MM.1S (cell line): ENCODE results near the gene UBXN1.

ENCODE experiments used
- DNase-seq: peaks from one replicate; pipeline ENCODE4 v3.0.0-alpha.2; 2015
- H2AFZ ChIP-seq: fragments of 300-600 bp; sonication (generic); 2 replicates; pipeline ENCODE4 v1.6.0; 2016; ENCODE audit warnings: antibody characterized with exemption, low read length
- H3F3A ChIP-seq: fragments of 300-600 bp; sonication (generic); 2 replicates; pipeline ENCODE4 v1.6.1; 2016; ENCODE audit warnings: mild to moderate bottlenecking, antibody characterized with exemption, low read length, moderate library complexity, mixed read lengths; ENCODE audit not compliant: insufficient read depth
- H3K27ac ChIP-seq: fragments of 300-600 bp; sonication (generic); 2 replicates; pipeline ENCODE4 v1.5.1; 2016; ENCODE audit warnings: mild to moderate bottlenecking, low read length
- H3K27me3 ChIP-seq: fragments of 300-600 bp; sonication (generic); replicated peaks from 2 replicates; pipeline ENCODE4 v1.6.0; 2016; ENCODE audit warnings: low read length; ENCODE audit not compliant: insufficient read depth
- H3K36me3 ChIP-seq: fragments of 300-600 bp; sonication (generic); replicated peaks from 2 replicates; pipeline ENCODE4 v1.6.1; 2016; ENCODE audit warnings: mild to moderate bottlenecking, low read length, mixed read lengths; ENCODE audit not compliant: insufficient read depth
- H3K4me1 ChIP-seq: fragments of 300-600 bp; sonication (generic); 2 replicates; pipeline ENCODE4 v1.6.1; 2016; ENCODE audit warnings: low read length, mixed read lengths
- H3K4me2 ChIP-seq: fragments of 300-600 bp; sonication (generic); 2 replicates; pipeline ENCODE4 v1.6.0; 2016; ENCODE audit warnings: low read depth, low read length
- H3K4me3 ChIP-seq: fragments of 300-600 bp; sonication (generic); 2 replicates; pipeline ENCODE4 v1.5.1; 2016; ENCODE audit warnings: low read length, mixed read lengths
- H3K79me2 ChIP-seq: fragments of 300-600 bp; sonication (generic); 2 replicates; pipeline ENCODE4 v1.6.1; 2016; ENCODE audit warnings: mixed run types, low read length, mixed read lengths
- H3K9ac ChIP-seq: fragments of 300-600 bp; sonication (generic); 2 replicates; pipeline ENCODE4 v1.6.1; 2016; ENCODE audit warnings: low read length, mixed read lengths
- H3K9me2 ChIP-seq: fragments of 300-600 bp; sonication (generic); replicated peaks from 2 replicates; pipeline ENCODE4 v1.6.1; 2016; ENCODE audit warnings: mild to moderate bottlenecking, low read length, mixed read lengths; ENCODE audit not compliant: insufficient read depth
- H3K9me3 ChIP-seq: fragments of 300-600 bp; sonication (generic); replicated peaks from 2 replicates; pipeline ENCODE4 v1.6.1; 2016; ENCODE audit warnings: mild to moderate bottlenecking, low read length, mixed read lengths; ENCODE audit not compliant: insufficient read depth
- H4K20me1 ChIP-seq: fragments of 300-600 bp; sonication (generic); 2 replicates; pipeline ENCODE4 v1.6.1; 2016; ENCODE audit warnings: mild to moderate bottlenecking, low read length, moderate library complexity, mixed read lengths; ENCODE audit not compliant: insufficient read depth
- CTCF ChIP-seq: fragments of 300-600 bp; sonication (generic); IDR thresholded peaks from 2 replicates; pipeline ENCODE4 v1.5.1; 2016; ENCODE audit warnings: antibody characterized with exemption, low read length, mixed read lengths
- EZH2 ChIP-seq: fragments of 300-600 bp; sonication (generic); optimal IDR thresholded peaks from 2 replicates; pipeline ENCODE3; 2017; ENCODE audit warnings: low read depth, mild to moderate bottlenecking, antibody characterized with exemption, low read length, mixed read lengths
- EZH2phosphoT487 ChIP-seq: fragments of 300-600 bp; sonication (generic); IDR thresholded peaks from 2 replicates; pipeline ENCODE4 v1.6.1; 2018; ENCODE audit warnings: antibody characterized with exemption, low read length

Gene UBXN1

DNA sequence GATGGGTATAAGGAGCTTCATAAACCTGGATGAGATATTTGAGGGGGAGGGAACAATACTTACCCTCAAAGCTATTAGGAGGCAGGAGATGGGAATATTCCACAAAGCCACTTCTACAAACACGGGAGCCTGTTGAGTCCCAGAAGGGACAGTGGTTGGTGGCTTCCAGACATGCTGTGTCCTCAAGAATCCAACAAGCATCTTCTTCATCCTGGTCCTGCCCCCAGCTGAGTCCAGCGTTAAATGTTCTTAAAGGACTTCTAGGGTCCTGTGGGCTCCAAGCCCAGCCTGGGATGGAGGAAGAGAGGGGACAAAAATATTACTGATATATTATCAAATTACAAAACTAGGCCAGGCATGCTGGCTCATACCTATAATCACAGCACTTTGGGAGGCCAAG is 11.4 kb downstream of the UBXN1 start:
- H3K79me2 ChIP-seq: peaks cover 53% of the 10 kb centered on the region
- no peak overlapping the region for H2AFZ ChIP-seq
- no peaks in the 10 kb centered on the region for H3K9me2 ChIP-seq
- no peak overlapping the region for H3K27ac ChIP-seq
- H3K4me3 ChIP-seq: no peak overlapping the region
- no peaks in the 10 kb centered on the region for H3K9me3 ChIP-seq
- H3K27me3 ChIP-seq: no peaks in the 10 kb centered on the region
- peaks cover 5% of the 10 kb centered on the region; the same call in 1 of the 2 replicates for H3K4me1 ChIP-seq
- H3K36me3 ChIP-seq: no peaks in the 10 kb centered on the region; the same call in 1 of the 2 replicates
- no peak for TF ChIP-seq CTCF
- TF ChIP-seq EZH2: no peak
- H3K4me2 ChIP-seq: no peak overlapping the region
- no peaks in the 10 kb centered on the region for H4K20me1 ChIP-seq
- peaks cover 53% of the 10 kb centered on the region for H3F3A ChIP-seq
- H3K9ac ChIP-seq: no peak overlapping the region
- no peak for DNase-seq

DNA sequence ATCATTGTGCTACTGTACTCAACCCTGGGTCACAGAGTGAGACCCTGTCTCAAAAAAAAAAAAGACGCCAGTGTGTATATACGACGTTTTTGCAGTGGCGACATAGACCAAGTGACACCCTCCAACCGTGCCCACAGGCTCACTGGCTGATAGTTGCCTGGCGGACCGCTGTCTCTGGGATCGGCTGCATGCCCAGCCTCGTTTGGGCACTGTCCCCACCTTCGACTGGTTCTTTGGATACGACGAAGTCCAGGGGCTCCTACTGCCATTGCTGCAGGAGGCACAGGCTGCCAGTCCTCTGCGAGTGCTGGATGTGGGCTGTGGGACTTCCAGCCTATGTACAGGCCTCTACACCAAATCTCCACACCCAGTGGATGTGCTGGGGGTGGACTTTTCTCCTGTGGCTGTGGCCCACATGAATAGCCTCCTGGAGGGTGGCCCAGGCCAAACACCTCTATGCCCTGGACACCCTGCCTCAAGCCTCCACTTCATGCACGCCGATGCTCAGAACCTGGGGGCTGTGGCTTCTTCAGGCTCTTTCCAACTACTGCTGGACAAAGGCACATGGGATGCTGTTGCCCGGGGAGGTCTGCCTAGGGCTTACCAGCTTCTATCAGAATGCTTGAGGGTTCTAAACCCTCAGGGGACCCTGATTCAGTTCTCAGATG is 12.5 kb downstream of the UBXN1 start:
- H3K9me2 ChIP-seq: no peaks in the 10 kb centered on the region
- peak overlapping the region; percentile 70; the same call in 1 of the 2 replicates for H3K4me2 ChIP-seq
- H3K27ac ChIP-seq: no peak overlapping the region
- H3K79me2 ChIP-seq: peaks cover 43% of the 10 kb centered on the region
- TF ChIP-seq EZH2: no peak
- no peak for TF ChIP-seq CTCF
- TF ChIP-seq EZH2phosphoT487: no peak
- H3K4me1 ChIP-seq: peaks cover 5% of the 10 kb centered on the region; the same call in 1 of the 2 replicates
- H2AFZ ChIP-seq: no peak overlapping the region
- no peaks in the 10 kb centered on the region for H3K9me3 ChIP-seq
- H3K36me3 ChIP-seq: no peaks in the 10 kb centered on the region; the same call in 1 of the 2 replicates
- H3K27me3 ChIP-seq: no peaks in the 10 kb centered on the region
- H3K4me3 ChIP-seq: peak overlapping the region; percentile 97; the same call in 1 of the 2 replicates
- no peak overlapping the region; the same call in 1 of the 2 replicates for H3K9ac ChIP-seq
- DNase-seq: no peak
- H4K20me1 ChIP-seq: no peaks in the 10 kb centered on the region
- peaks cover 46% of the 10 kb centered on the region for H3F3A ChIP-seq

DNA sequence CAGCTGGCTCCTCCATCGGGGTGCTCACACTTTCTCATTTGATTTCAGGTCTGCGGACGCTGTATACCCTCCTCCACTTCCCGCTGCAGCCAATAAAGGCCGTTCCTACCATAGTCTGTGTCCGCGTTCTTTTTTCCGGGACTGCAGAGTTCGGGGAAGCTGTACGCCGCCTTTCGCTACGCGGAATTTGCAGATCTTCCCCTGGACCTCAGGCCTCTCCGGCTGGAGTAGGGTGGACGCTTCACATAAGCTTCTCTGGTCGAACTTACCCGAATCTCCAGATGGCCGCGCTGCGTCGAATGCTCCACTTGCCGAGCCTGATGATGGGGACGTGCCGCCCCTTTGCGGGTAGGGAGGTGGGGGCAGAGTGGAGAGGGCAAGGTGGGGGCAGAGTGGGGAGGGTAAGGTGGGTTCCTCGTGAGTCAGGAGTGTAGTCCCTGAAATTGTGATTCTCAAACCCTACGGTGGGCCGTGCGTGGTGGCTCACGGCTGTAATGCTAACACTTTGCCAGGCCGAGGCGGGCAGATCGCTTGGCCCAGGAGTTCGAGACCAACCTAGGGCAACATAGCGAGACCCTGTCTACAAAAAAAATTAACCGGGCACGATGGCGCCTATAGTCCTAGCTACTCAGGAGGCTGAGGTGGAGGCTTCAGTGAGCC is 13.1 kb downstream of the UBXN1 start:
- TF ChIP-seq CTCF (no peak), EZH2phosphoT487 (no peak), EZH2 (no peak)
- H3K4me3 ChIP-seq: peak overlapping the region; percentile 97
- H3K9me2 ChIP-seq: no peaks in the 10 kb centered on the region
- H3K36me3 ChIP-seq: no peaks in the 10 kb centered on the region; the same call in 1 of the 2 replicates
- H2AFZ ChIP-seq: 0 out of 2 replicates have a peak overlapping the region, but pooled peaks have one; percentile 16
- H3K27me3 ChIP-seq: no peaks in the 10 kb centered on the region
- peak overlapping the region; percentile 70 for H3K4me2 ChIP-seq
- H4K20me1 ChIP-seq: no peaks in the 10 kb centered on the region
- peaks cover 46% of the 10 kb centered on the region for H3F3A ChIP-seq
- peaks cover 5% of the 10 kb centered on the region; the same call in 1 of the 2 replicates for H3K4me1 ChIP-seq
- H3K27ac ChIP-seq: no peak overlapping the region
- peak overlapping the region; percentile 83 for H3K9ac ChIP-seq
- peaks cover 36% of the 10 kb centered on the region for H3K79me2 ChIP-seq
- H3K9me3 ChIP-seq: no peaks in the 10 kb centered on the region
- DNase-seq: peak; percentile 32
